ENCODE results near the gene PGR. TPM values are rescaled to one million over a fixed set of nuclear protein-coding genes. Genes with fewer than 3 reads are reported as not detected.

Gene PGR
- total and polyA plus RNA-seq, 2 of the 8 experiments (the other 6 are each of a cell fraction or from before 2014, with no cell fraction given): 0.03 to 0.35 TPM

GRCh38 chr11:101053492-101053891 is 76.1 kb downstream of the PGR start:
- ChIA-PET CTCF (ENCODE audit: partially characterized antibody) (no interaction called here), POLR2A (ENCODE audit: partially characterized antibody) (interaction anchor here (0.7 to 1.2 kb wide), 2 partner anchors 10 to 24 kb away, joined by 3 read pairs; no protein-coding TSS in a partner anchor)
- H3K4me2 ChIP-seq (ENCODE audit: insufficient read depth in 1 of 2, low read depth in 2 of 2, low read length in 2 of 2): no peak overlapping the region
- H3K9me3 ChIP-seq (ENCODE audit: insufficient read depth in 2 of 2, low read depth in 1 of 2, low read length in 1 of 2): no peaks in the 10 kb centered on the region
- DNase-seq (ENCODE audit: low read depth in 1 of 2, low spot score in 2 of 2) (no peak), FAIRE-seq (no peak)
- no peak overlapping the region for H4K5ac ChIP-seq (ENCODE audit: insufficient read length, low read depth, low read length)
- no peak overlapping the region for H3K4ac ChIP-seq (replicated peaks; ENCODE audit: insufficient read length, low read depth, low read length)
- H3K4me3 ChIP-seq (ENCODE audit: extremely low read depth in 1 of 4, insufficient read depth in 2 of 4, low read depth in 3 of 4, low read length in 4 of 4): no peak overlapping the region
- H3K79me1 ChIP-seq (ENCODE audit: low read depth, low read length): no peaks in the 10 kb centered on the region
- 78% methylated on average over 1 of the region's 1 CpG; no CpG with 5 or more reads in 1 of the 2 experiments for WGBS, 2 experiments (ENCODE audit: extremely low coverage in 1 of 2, insufficient coverage in 1 of 2, insufficient read length in 1 of 2, insufficient replicate concordance in 2 of 2, low coverage in 1 of 2, low lambda C conversion rate in 2 of 2, missing lambda C conversion rate in 1 of 2)
- H3K14ac ChIP-seq (ENCODE audit: insufficient read length): no peak overlapping the region
- H2BK12ac ChIP-seq (ENCODE audit: low read depth, low read length): no peak overlapping the region
- H2BK20ac ChIP-seq (ENCODE audit: low read length): no peak overlapping the region
- H2BK5ac ChIP-seq (ENCODE audit: low read depth, low read length): no peak overlapping the region
- no peaks in the 10 kb centered on the region for H3K23me2 ChIP-seq (ENCODE audit: low read depth, low read length)
- H4K8ac ChIP-seq (ENCODE audit: extremely low read depth, insufficient read depth, low read length): no peak overlapping the region
- H2AFZ ChIP-seq (ENCODE audit: low read length): no peak overlapping the region; the same call in 1 of the 2 replicates
- no peak overlapping the region for H2AK5ac ChIP-seq (ENCODE audit: low read depth, low read length)
- H2BK15ac ChIP-seq (ENCODE audit: low read length): no peak overlapping the region
- H3K36me3 ChIP-seq (ENCODE audit: control insufficient read depth in 2 of 4, insufficient read depth in 4 of 4, low read length in 3 of 4): no peaks in the 10 kb centered on the region
- no peak overlapping the region for H3K23ac ChIP-seq (ENCODE audit: insufficient read length)
- no peak overlapping the region; the same call in 1 of the 2 replicates for H3K18ac ChIP-seq (ENCODE audit: extremely low read depth, low read length)
- no peaks in the 10 kb centered on the region for H3K27me3 ChIP-seq (replicated peaks in 1 of 4; ENCODE audit: control insufficient read depth in 3 of 4, extremely low read depth in 1 of 4, insufficient read depth in 3 of 4, low read length in 3 of 4)
- H3K4me1 ChIP-seq (replicated peaks in 1 of 4; ENCODE audit: control insufficient read depth in 3 of 4, insufficient read depth in 4 of 4, low read length in 3 of 4): no peaks in the 10 kb centered on the region
- H4K91ac ChIP-seq (replicated peaks; ENCODE audit: insufficient read length, low read length): no peak overlapping the region
- H2BK120ac ChIP-seq (replicated peaks; ENCODE audit: low read depth, low read length): no peak overlapping the region
- H3K56ac ChIP-seq (replicated peaks; ENCODE audit: insufficient read length, low read depth, low read length): no peak overlapping the region
- H3K9ac ChIP-seq (replicated peaks in 1 of 4; ENCODE audit: extremely low read depth in 1 of 4, low read depth in 3 of 4, low read length in 3 of 4): no peak overlapping the region
- H3K27ac ChIP-seq (ENCODE audit: low read depth, low read length): no peak overlapping the region
- no peaks in the 10 kb centered on the region for H3K79me2 ChIP-seq (ENCODE audit: control insufficient read depth in 1 of 2, insufficient read depth in 2 of 2, low read length in 2 of 2)
- no peaks in the 10 kb centered on the region for H4K20me1 ChIP-seq (replicated peaks in 1 of 2; ENCODE audit: control insufficient read depth in 1 of 2, insufficient read depth in 2 of 2, low read length in 2 of 2)
- no peak for TF ChIP-seq FOSL1 (IDR thresholded peaks at IDR 0.05; ENCODE audit: insufficient read depth, low read depth, low read length)
- TF ChIP-seq HDAC2 (IDR thresholded peaks at IDR 0.05; ENCODE audit: borderline replicate concordance in 1 of 2, low read depth in 2 of 2, low read length in 2 of 2): no peak
- no peak for TF ChIP-seq BCL11A (IDR thresholded peaks at IDR 0.05; ENCODE audit: low read depth in 2 of 2, low read length in 2 of 2)
- TF ChIP-seq TAF7 (optimal IDR thresholded peaks at IDR 0.05; ENCODE audit: borderline replicate concordance, low read depth, low read length): no peak
